HCT116 (cell line): ENCODE measurements around the gene ATF7. TPM values are rescaled to one million over a fixed set of nuclear protein-coding genes. Genes with fewer than 3 reads are reported as not detected.

ENCODE experiments used
- ATAC-seq: fragments of 200-7000 bp; cut with Tn5 transposase; 2 replicates; pipeline ENCODE4 v1.9.1; 2020; ENCODE audit warnings: mild to moderate bottlenecking, moderate library complexity
- BruUV-seq: library from RNA; stranded (reverse); fragments of 400-500 nt; replicated peaks from 2 replicates; lab custom pipeline; 2021; lab: Mats Ljungman, UMichigan
- CTCF ChIA-PET: fragments of 300-600 bp; sonication (Branson Sonifier 250); formaldehyde crosslinking; loops from one replicate; lab custom pipeline; 2021; ENCODE audit warnings: antibody characterized with exemption; lab: Charles Lee
- POLR2A ChIA-PET: fragments of 300-600, 350-600 bp; sonication (Branson Sonifier 250); formaldehyde crosslinking; loops from one replicate; lab custom pipeline; 2021; ENCODE audit warnings: antibody characterized with exemption; lab: Charles Lee
- RAD21 ChIA-PET, 2 experiments: fragments of 300-600 bp; sonication (Branson Sonifier 250); formaldehyde crosslinking; loops; one replicate each; lab custom pipeline; 2023; ENCODE audit warnings: low total read pairs in 2 of 2; ENCODE audit not compliant: uncharacterized antibody in 2 of 2, unreplicated experiment in 2 of 2, low non-redundant PET in 1 of 2; lab: Charles Lee
- DNase-seq: peaks from one replicate; pipeline ENCODE4 v3.0.0-alpha.2; 2010; ENCODE audit warnings: low read depth, low spot score
- H2AFZ ChIP-seq: fragments of 200-600 bp; shearing (Covaris generic), sonication (generic); 2 replicates; pipeline ENCODE4 v1.6.1; 2017; ENCODE audit warnings: low read depth, mixed run types, mixed read lengths, antibody characterized with exemption, low read length; ENCODE audit not compliant: poor library complexity, severe bottlenecking
- H3K27ac ChIP-seq: 2 replicates; pipeline ENCODE4 v1.5.1; 2012; ENCODE audit warnings: low read depth, low read length
- H3K27me3 ChIP-seq: fragments of 200-600 bp; sonication (generic); 2 replicates; pipeline ENCODE4 v1.6.1; 2016; ENCODE audit warnings: mixed run types, low read length, mixed read lengths; ENCODE audit not compliant: insufficient read depth
- H3K36me3 ChIP-seq, 2 experiments: fragments of 200-500 bp in 1 of 2; fragments of 200-600 bp in 1 of 2; sonication (Bioruptor generic) in 1 of 2; sonication (generic) in 1 of 2; 2 replicates each; pipeline versions ENCODE4 v1.5.1 to v1.6.1; 2014 to 2016; ENCODE audit warnings: low read length in 2 of 2, inconsistent platforms in 1 of 2, mixed read lengths in 1 of 2, mixed run types in 1 of 2; ENCODE audit not compliant: insufficient read depth in 2 of 2, control insufficient read depth in 1 of 2
- H3K4me1 ChIP-seq, 2 experiments: fragments of 200-600 bp in 1 of 2; sonication (generic) in 1 of 2; 2 replicates each; pipeline versions ENCODE4 v1.5.1 to v1.6.1; 2012 to 2017; ENCODE audit warnings: low read length in 2 of 2, inconsistent platforms in 1 of 2, mild to moderate bottlenecking in 1 of 2, mixed read lengths in 1 of 2, mixed run types in 1 of 2, moderate library complexity in 1 of 2; ENCODE audit not compliant: insufficient read depth in 2 of 2, control insufficient read depth in 1 of 2
- H3K4me2 ChIP-seq: fragments of 200-600 bp; sonication (generic); 2 replicates; pipeline ENCODE4 v1.6.1; 2017; ENCODE audit warnings: mixed run types, low read length, mixed read lengths
- H3K4me3 ChIP-seq, 2 experiments: fragments of 200-600 bp in 1 of 2; sonication (generic) in 1 of 2; replicated peaks in 1 of 2; 2 replicates each; pipeline ENCODE4 v1.5.1; 2011 to 2016; ENCODE audit warnings: low read length in 2 of 2, control low read depth in 1 of 2, low read depth in 1 of 2, mild to moderate bottlenecking in 1 of 2, mixed read lengths in 1 of 2, mixed run types in 1 of 2
- H3K79me2 ChIP-seq: fragments of 200-600 bp; sonication (generic); 2 replicates; pipeline ENCODE4 v1.6.1; 2017; ENCODE audit warnings: mild to moderate bottlenecking, mixed run types, low read length, moderate library complexity, mixed read lengths; ENCODE audit not compliant: insufficient read depth
- H3K9ac ChIP-seq: fragments of 200-600 bp; sonication (generic); 2 replicates; pipeline ENCODE4 v1.6.1; 2016; ENCODE audit warnings: low read length, mixed read lengths
- H3K9me2 ChIP-seq: fragments of 200-600 bp; sonication (generic), shearing (Covaris generic); 2 replicates; pipeline ENCODE4 v1.6.1; 2017; ENCODE audit warnings: mixed run types, mild to moderate bottlenecking, moderate library complexity; ENCODE audit not compliant: insufficient read depth
- H3K9me3 ChIP-seq, 2 experiments: fragments of 200-500 bp in 1 of 2; fragments of 200-600 bp in 1 of 2; sonication (Bioruptor generic) in 1 of 2; sonication (generic) in 1 of 2; 2 replicates each; pipeline ENCODE4 v1.6.1; 2014 to 2017; ENCODE audit warnings: low read length in 2 of 2, mixed read lengths in 2 of 2, inconsistent platforms in 1 of 2, low read depth in 1 of 2, mild to moderate bottlenecking in 1 of 2, mixed run types in 1 of 2, moderate library complexity in 1 of 2; ENCODE audit not compliant: control insufficient read depth in 1 of 2, insufficient read depth in 1 of 2
- H4K20me1 ChIP-seq: fragments of 200-600 bp; sonication (generic), shearing (Covaris generic); 2 replicates; pipeline ENCODE4 v1.6.1; 2017; ENCODE audit warnings: mixed run types, mild to moderate bottlenecking, moderate library complexity; ENCODE audit not compliant: insufficient read depth
- ATF3 ChIP-seq: IDR thresholded peaks from 2 replicates; pipeline ENCODE4 v1.6.1; 2012
- CEBPB ChIP-seq: IDR thresholded peaks from 2 replicates; pipeline ENCODE4 v1.6.1; 2012; ENCODE audit warnings: low read depth
- EZH2 ChIP-seq: fragments of 200-600 bp; sonication (generic); IDR thresholded peaks from 2 replicates; pipeline ENCODE4 v1.6.1; 2017; ENCODE audit warnings: antibody characterized with exemption, mixed run types
- EZH2phosphoT487 ChIP-seq: fragments of 200-600 bp; IDR thresholded peaks from 2 replicates; pipeline ENCODE4 v1.6.1; 2018; ENCODE audit warnings: antibody characterized with exemption, borderline replicate concordance
- FOSL1 ChIP-seq: IDR thresholded peaks from 2 replicates; pipeline ENCODE4 v1.6.1; 2012; ENCODE audit warnings: low read depth
- POLR2A ChIP-seq: IDR thresholded peaks from 2 replicates; pipeline ENCODE4 v1.7.0; 2011; ENCODE audit warnings: borderline replicate concordance; ENCODE audit not compliant: insufficient read depth, insufficient read length; ENCODE audit errors: extremely low read depth
- POLR2AphosphoS5 ChIP-seq: IDR thresholded peaks from 2 replicates; pipeline ENCODE4 v1.6.1; 2011; ENCODE audit warnings: mild to moderate bottlenecking, low read depth, low read length, moderate library complexity
- RAD21 ChIP-seq: IDR thresholded peaks from 2 replicates; pipeline ENCODE4 v1.6.1; 2012; ENCODE audit warnings: low read depth, mild to moderate bottlenecking
- SIN3A ChIP-seq: IDR thresholded peaks from 2 replicates; pipeline ENCODE4 v1.6.1; 2012; ENCODE audit warnings: low read depth
- SP1 ChIP-seq: IDR thresholded peaks from 2 replicates; pipeline ENCODE4 v1.6.1; 2012; ENCODE audit warnings: low read depth
- TCF7L2 ChIP-seq: IDR thresholded peaks from 2 replicates; pipeline ENCODE4 v1.7.0; 2011; ENCODE audit warnings: borderline replicate concordance, inconsistent platforms; ENCODE audit not compliant: insufficient read depth, insufficient read length; ENCODE audit errors: extremely low read depth
- YY1 ChIP-seq: IDR thresholded peaks from 2 replicates; pipeline ENCODE4 v1.6.1; 2011; ENCODE audit warnings: low read length, low read depth, moderate library complexity, mild to moderate bottlenecking; ENCODE audit not compliant: insufficient replicate concordance; ENCODE audit errors: extremely low read depth
- intact Hi-C: fragments of 100-400 bp; cut with micrococcal nuclease; formaldehyde crosslinking; loops from 2 replicates; pipeline ENCODE4 v1.10.0; 2022
- total RNA-seq: library from RNA; stranded (reverse); gene quantifications from one replicate; pipeline ENCODE4 v1.2.1, GENCODE V29; 2021; ENCODE audit not compliant: unreplicated experiment
- TF ChIP-seq, protein P1 (sequence below): IDR thresholded peaks from 2 replicates; pipeline ENCODE4 v1.6.1; 2012
- TF ChIP-seq, protein P2 (sequence below): IDR thresholded peaks from 2 replicates; pipeline ENCODE4 v1.6.1; 2011; ENCODE audit warnings: mild to moderate bottlenecking, low read length, moderate library complexity; ENCODE audit not compliant: insufficient replicate concordance; ENCODE audit errors: extremely low read depth

The ATF7 gene
- total RNA-seq, 1 experiment from 2014 or later, result 24.0 TPM

DNA sequence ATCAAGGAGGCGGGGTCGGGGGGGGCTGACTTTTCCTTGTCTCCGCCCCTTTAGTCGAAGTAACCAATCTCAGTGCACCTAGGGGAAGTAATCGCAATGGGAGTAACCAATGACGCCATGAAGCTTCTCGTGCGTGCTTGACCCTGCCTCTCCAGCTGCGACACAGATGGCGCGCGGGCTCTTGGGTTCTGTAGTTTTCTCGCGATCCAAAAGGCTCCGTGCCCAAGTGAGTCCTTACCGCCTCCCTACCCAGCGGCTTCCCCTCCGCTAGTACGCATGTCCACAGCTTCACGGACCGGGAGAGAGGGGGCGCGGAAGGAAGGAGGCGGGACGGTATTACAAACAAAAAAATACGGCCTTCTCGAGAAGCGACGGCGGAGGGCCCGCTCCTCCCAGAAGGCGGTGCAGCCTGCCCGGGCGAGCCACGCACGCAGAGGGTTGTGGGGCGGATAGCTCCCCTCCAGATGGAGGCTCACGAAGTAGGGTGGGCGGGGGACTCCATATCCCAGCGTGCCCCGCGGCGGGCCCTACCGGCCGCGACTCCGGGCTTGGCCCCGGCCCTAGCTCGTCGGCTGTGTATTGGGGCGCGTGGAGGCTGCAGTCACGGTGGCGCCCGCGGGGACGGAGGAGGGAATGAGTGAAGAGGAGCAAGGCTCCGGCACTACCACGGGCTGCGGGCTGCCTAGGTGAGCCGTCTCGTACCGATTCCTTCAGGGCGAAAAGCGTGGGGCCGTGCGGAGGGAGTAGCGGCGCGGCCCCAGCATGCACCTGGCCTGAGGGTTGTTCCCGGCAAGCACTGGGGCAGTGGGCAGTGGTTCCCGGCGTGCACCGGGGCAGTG, 125.2 kb downstream of the ATF7 start, which contains the start of gene TARBP2 (continued):
- TF ChIP-seq, protein P1, sequence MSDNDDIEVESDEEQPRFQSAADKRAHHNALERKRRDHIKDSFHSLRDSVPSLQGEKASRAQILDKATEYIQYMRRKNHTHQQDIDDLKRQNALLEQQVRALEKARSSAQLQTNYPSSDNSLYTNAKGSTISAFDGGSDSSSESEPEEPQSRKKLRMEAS, result no peak
- no peak for TF ChIP-seq SIN3A
- TF ChIP-seq TCF7L2, result no peak
- TF ChIP-seq POLR2A, result peak; percentile 76
- TF ChIP-seq, all 23 proteins: peak for 4

DNA sequence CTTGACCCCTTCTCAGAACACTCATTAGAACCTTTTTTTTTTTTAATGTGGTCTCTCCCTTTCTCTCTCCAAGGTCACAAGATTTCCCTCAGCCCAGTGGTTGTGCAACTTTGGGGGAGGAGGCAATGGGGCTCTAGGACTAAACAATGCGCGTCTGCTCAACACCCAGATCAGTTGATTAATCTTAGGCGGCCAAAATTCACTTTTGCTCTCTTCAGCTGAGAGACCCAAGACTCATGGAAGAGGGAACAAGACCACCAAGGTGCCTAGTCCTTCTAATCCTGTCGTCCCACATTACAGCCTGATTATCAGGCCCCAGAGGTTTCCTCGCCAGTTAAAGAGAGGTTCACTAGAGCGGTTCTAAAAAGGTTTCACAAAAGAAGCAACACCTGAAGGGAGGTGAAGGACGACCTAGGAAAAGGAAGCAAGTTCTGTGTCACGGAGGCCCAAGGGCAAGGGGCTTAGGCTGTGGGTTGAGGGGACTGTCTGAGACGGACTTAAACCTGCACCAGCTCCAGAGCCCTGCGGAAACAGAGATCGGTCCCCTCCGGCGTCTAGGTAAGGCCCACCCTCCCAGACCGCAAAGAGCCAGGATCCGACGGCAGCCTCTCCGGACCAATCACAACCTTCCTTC, 125.9 kb downstream of the ATF7 start:
- ChIA-PET RAD21 (no interaction called here), POLR2A (interaction anchor here (0.5 to 2.0 kb wide), 14 partner anchors 9 to 632 kb away, joined by 3 to 17 read pairs (median 4); partner anchors contain the start of genes AAAS, PFDN5, PRR13 and SP1), CTCF (interaction anchor here (0.7 to 2.5 kb wide), 14 partner anchors 13 to 434 kb away, joined by 3 to 29 read pairs (median 4); partner anchors contain the start of genes AAAS, ATP5MC2 and MYG1)
- no peak overlapping the region for H2AFZ ChIP-seq
- peaks cover 16% of the 10 kb centered on the region for H3K79me2 ChIP-seq
- H3K4me2 ChIP-seq, result peak overlapping the region; percentile 89
- peaks cover 0 to 4% of the 10 kb centered on the region in 2 experiments; a peak in 2 of 4 replicates for H3K36me3 ChIP-seq
- no peaks in the 10 kb centered on the region for H3K27me3 ChIP-seq
- TF ChIP-seq EZH2phosphoT487 (no peak), EZH2 (no peak), POLR2AphosphoS5 (peak; percentile 75), FOSL1 (no peak), POLR2A (peak; percentile 40), RAD21 (no peak), ATF3 (no peak), SP1 (no peak), CEBPB (no peak), YY1 (no peak)
- TF ChIP-seq, protein P2, sequence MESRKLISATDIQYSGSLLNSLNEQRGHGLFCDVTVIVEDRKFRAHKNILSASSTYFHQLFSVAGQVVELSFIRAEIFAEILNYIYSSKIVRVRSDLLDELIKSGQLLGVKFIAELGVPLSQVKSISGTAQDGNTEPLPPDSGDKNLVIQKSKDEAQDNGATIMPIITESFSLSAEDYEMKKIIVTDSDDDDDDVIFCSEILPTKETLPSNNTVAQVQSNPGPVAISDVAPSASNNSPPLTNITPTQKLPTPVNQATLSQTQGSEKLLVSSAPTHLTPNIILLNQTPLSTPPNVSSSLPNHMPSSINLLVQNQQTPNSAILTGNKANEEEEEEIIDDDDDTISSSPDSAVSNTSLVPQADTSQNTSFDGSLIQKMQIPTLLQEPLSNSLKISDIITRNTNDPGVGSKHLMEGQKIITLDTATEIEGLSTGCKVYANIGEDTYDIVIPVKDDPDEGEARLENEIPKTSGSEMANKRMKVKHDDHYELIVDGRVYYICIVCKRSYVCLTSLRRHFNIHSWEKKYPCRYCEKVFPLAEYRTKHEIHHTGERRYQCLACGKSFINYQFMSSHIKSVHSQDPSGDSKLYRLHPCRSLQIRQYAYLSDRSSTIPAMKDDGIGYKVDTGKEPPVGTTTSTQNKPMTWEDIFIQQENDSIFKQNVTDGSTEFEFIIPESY, result no peak
- TF ChIP-seq, protein P1, result no peak
- TSS peak; percentile 85 for BruUV-seq
- peak overlapping the region; percentile 88 for H3K9ac ChIP-seq
- intact Hi-C loops, result loop anchor here (2.0 kb wide), 1 partner anchor 179 kb away; the partner anchor contains the start of gene AAAS
- no peak for DNase-seq
- H3K27ac ChIP-seq, result peak overlapping the region; percentile 90
- no peaks in the 10 kb centered on the region for H4K20me1 ChIP-seq
- H3K9me2 ChIP-seq, result no peaks in the 10 kb centered on the region
- H3K4me3 ChIP-seq, result peak overlapping the region; percentile 75 to 87
- peaks cover 13 to 43% of the 10 kb centered on the region in 2 experiments for H3K4me1 ChIP-seq
- no peaks in the 10 kb centered on the region for H3K9me3 ChIP-seq
- ATAC-seq, result no peak
